A673 (cell line): ENCODE measurements around the gene POU4F1.

ENCODE experiments used
- EZH2 ChIP-seq: fragments of 200-600 bp; sonication (generic); IDR thresholded peaks from 2 replicates; pipeline ENCODE4 v1.6.1; 2017; ENCODE audit warnings: borderline replicate concordance, low read depth, mild to moderate bottlenecking, mixed read lengths, antibody characterized with exemption, low read length; ENCODE audit not compliant: poor library complexity, severe bottlenecking
- TF ChIP-seq, protein P1 (sequence below): fragments of 300-800, 200-600 bp; sonication (generic); conservative IDR thresholded peaks from 2 replicates; pipeline ENCODE4 v1.5.1; 2017; ENCODE audit warnings: low read depth, mild to moderate bottlenecking, antibody characterized with exemption, low read length, moderate library complexity, mixed read lengths

GRCh38 chr13:78600280-78600883, 3.0 kb downstream of the POU4F1 start:
- TF ChIP-seq, protein P1, sequence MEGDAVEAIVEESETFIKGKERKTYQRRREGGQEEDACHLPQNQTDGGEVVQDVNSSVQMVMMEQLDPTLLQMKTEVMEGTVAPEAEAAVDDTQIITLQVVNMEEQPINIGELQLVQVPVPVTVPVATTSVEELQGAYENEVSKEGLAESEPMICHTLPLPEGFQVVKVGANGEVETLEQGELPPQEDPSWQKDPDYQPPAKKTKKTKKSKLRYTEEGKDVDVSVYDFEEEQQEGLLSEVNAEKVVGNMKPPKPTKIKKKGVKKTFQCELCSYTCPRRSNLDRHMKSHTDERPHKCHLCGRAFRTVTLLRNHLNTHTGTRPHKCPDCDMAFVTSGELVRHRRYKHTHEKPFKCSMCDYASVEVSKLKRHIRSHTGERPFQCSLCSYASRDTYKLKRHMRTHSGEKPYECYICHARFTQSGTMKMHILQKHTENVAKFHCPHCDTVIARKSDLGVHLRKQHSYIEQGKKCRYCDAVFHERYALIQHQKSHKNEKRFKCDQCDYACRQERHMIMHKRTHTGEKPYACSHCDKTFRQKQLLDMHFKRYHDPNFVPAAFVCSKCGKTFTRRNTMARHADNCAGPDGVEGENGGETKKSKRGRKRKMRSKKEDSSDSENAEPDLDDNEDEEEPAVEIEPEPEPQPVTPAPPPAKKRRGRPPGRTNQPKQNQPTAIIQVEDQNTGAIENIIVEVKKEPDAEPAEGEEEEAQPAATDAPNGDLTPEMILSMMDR = no peak
- peak; percentile 49 for TF ChIP-seq EZH2
